ENCODE data around the gene GREM2.

The GREM2 gene

GRCh38 chr1:240455228-240455821, 156.6 kb downstream of the GREM2 start:
- Histone ChIP-seq H3K9me3 (no peaks in the 10 kb centered on the region; the same call in 1 of the 2 replicates), H3K27me3 (no peaks in the 10 kb centered on the region), H3K4me3 (ENCODE audit: low read depth, low read length) (no peak overlapping the region), H3K36me3 (no peaks in the 10 kb centered on the region), H3K4me1 (no peaks in the 10 kb centered on the region)
- no peak for DNase-seq
- peak; percentile 69 for TF ChIP-seq CTCF (IDR thresholded peaks at IDR 0.05; ENCODE audit: low read depth, low read length)

DNA sequence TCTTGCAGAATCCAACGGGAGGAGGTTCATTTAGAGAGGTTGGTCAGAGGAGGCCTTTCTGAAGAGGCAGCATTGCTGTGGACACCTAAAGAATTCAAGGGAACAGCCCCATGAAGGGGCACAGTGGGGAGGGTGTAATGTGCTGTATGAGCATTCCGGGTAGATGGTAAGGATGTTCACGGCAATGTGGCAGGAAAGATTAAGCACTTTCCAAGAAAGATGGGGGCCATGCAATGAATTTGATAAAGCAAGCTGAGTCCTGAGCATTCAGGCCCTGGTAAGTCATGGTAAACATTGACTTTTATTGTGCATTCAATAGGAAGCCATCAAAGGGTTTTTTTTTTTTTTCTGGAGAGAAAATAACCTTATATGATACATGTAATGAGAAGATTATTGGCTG, 166.6 kb downstream of the GREM2 start:
- Histone ChIP-seq H3K4me1 (no peaks in the 10 kb centered on the region), H3K36me3 (no peaks in the 10 kb centered on the region), H3K4me3 (ENCODE audit: low read depth, low read length) (no peak overlapping the region), H3K9me3 (no peaks in the 10 kb centered on the region; the same call in 1 of the 2 replicates), H3K27me3 (no peaks in the 10 kb centered on the region; the same call in 1 of the 2 replicates)
- no peak for DNase-seq
- no peak for TF ChIP-seq CTCF (IDR thresholded peaks at IDR 0.05; ENCODE audit: low read depth, low read length)

DNA sequence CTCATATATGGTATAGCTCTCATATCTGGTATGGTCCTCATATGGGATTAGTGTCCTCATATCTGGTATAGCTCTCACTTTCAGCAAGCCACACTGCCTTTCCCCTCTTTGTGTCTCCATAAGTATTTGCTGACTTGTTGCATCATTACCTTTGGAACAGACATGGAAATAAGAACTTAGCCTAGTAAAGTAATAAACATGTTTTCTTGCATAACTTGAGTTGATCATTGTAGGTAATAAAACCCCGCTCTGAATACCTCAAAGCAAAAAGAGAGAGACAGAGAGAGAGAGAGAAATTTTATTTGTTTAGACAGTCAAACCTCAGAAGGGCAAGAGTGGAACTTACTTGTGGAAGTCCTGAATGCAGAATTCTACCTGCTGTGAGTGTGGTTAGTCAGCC, 170.3 kb downstream of the GREM2 start:
- no peaks in the 10 kb centered on the region for H3K36me3 ChIP-seq
- H3K9me3 ChIP-seq, result no peaks in the 10 kb centered on the region; the same call in 1 of the 2 replicates
- no peak overlapping the region for H3K4me3 ChIP-seq (ENCODE audit: low read depth, low read length)
- no peak for TF ChIP-seq CTCF (IDR thresholded peaks at IDR 0.05; ENCODE audit: low read depth, low read length)
- no peaks in the 10 kb centered on the region for H3K4me1 ChIP-seq
- DNase-seq, result no peak
- H3K27me3 ChIP-seq, result no peaks in the 10 kb centered on the region; the same call in 1 of the 2 replicates
